Amygdala (tissue), 56 donors: Measurements from ENCODE around the gene CPPED1.
"Not testable (repeated sequence)": the region's sequence is repeated elsewhere in the genome, so short reads cannot be mapped to it uniquely, and the experiment has no call there.

ENCODE experiments used
- DNase-seq, 56 donors: peaks; one replicate each; lab custom pipeline; 2025; lab: John Stamatoyannopoulos, UW

CPPED1 gene

GRCh38 chr16:12771341-12771798 is 32.3 kb downstream of the CPPED1 start:
- DNase-seq, result peak in 23 of 56 donors; percentile 4 to 71 (median 29)

GRCh38 chr16:12769525-12769924 is 34.2 kb downstream of the CPPED1 start:
- no peak for DNase-seq

GRCh38 chr16:12767897-12768296 is 35.8 kb downstream of the CPPED1 start:
- no peak for DNase-seq

- DNase-seq, result no peak
Measured at GRCh38 chr16:12766853-12767252, 36.8 kb downstream of the CPPED1 start.

GRCh38 chr16:12766208-12766607 is 37.5 kb downstream of the CPPED1 start:
- DNase-seq, result not testable (repeated sequence)

- DNase-seq, result no peak
Measured at GRCh38 chr16:12764813-12765488, 38.7 kb downstream of the CPPED1 start.

GRCh38 chr16:12763517-12763916 is 40.2 kb downstream of the CPPED1 start:
- DNase-seq, result no peak

GRCh38 chr16:12760819-12761611 is 42.7 kb downstream of the CPPED1 start:
- no peak for DNase-seq

- peak in 2 of 56 donors; percentile 8 to 15 for DNase-seq
Measured at GRCh38 chr16:12758670-12759558, 44.8 kb downstream of the CPPED1 start.

GRCh38 chr16:12758031-12758669 is 45.5 kb downstream of the CPPED1 start:
- DNase-seq, result peak in 7 of 56 donors; percentile 6 to 30 (median 14)

- DNase-seq, result peak in 2 of 56 donors; percentile 2 to 6
Measured at GRCh38 chr16:12757546-12757945, 46.1 kb downstream of the CPPED1 start.

- no peak for DNase-seq
Measured at GRCh38 chr16:12754824-12755543, 48.7 kb downstream of the CPPED1 start.

- DNase-seq, result no peak
Measured at GRCh38 chr16:12753203-12754023, 50.3 kb downstream of the CPPED1 start.

GRCh38 chr16:12752159-12752558 is 51.5 kb downstream of the CPPED1 start:
- DNase-seq, result no peak

GRCh38 chr16:12750554-12750918 is 53.2 kb downstream of the CPPED1 start:
- no peak for DNase-seq

- no peak for DNase-seq
Measured at GRCh38 chr16:12749076-12749475, 54.6 kb downstream of the CPPED1 start.

GRCh38 chr16:12747827-12748226 is 55.9 kb downstream of the CPPED1 start:
- no peak for DNase-seq

- no peak for DNase-seq
Measured at GRCh38 chr16:12747261-12747660, 56.4 kb downstream of the CPPED1 start.

- no peak for DNase-seq
Measured at GRCh38 chr16:12744860-12745259, 58.8 kb downstream of the CPPED1 start.
